Caco-2 (cell line): ENCODE measurements around the gene IGSF21. TPM values are rescaled to one million over a fixed set of nuclear protein-coding genes. Genes with fewer than 3 reads are reported as not detected.

Experiments
- BruUV-seq: library from RNA; stranded (reverse); fragments of 400-500 nt; replicated peaks from 2 replicates; lab custom pipeline; 2021; lab: Mats Ljungman, UMichigan
- CTCF ChIA-PET: fragments of 300-600 bp; sonication (Branson Sonifier 250); formaldehyde crosslinking; loops from one replicate; lab custom pipeline; 2022; ENCODE audit warnings: antibody characterized with exemption; lab: Charles Lee
- POLR2A ChIA-PET: fragments of 300-600 bp; sonication (Branson Sonifier 250); formaldehyde crosslinking; loops from one replicate; lab custom pipeline; 2022; ENCODE audit warnings: antibody characterized with exemption; lab: Charles Lee
- DNase-seq, 2 experiments: peaks; one replicate each; pipeline versions ENCODE4 v3.0.0 to v3.0.0-alpha.2; 2020 to 2022
- H3K27me3 ChIP-seq: replicated peaks from 2 replicates; pipeline ENCODE4 v1.6.0; 2011; ENCODE audit warnings: low read length; ENCODE audit not compliant: control insufficient read depth, insufficient read depth
- H3K36me3 ChIP-seq: 2 replicates; pipeline ENCODE4 v1.5.1; 2011; ENCODE audit warnings: low read length; ENCODE audit not compliant: control insufficient read depth, insufficient read depth
- H3K4me1 ChIP-seq: fragments of 250-450 bp; sonication (Bioruptor Pico); 2 replicates; pipeline ENCODE4 v1.5.1; 2020; ENCODE audit warnings: mild to moderate bottlenecking
- H3K4me3 ChIP-seq: 2 replicates; pipeline ENCODE4 v1.5.1; 2011; ENCODE audit warnings: low read depth, mild to moderate bottlenecking, control low read depth, low read length
- H3K9me3 ChIP-seq: fragments of 250-450 bp; sonication (Bioruptor Pico); 2 replicates; pipeline ENCODE4 v1.5.1; 2020; ENCODE audit warnings: mild to moderate bottlenecking, moderate library complexity
- H3K27ac Mint-ChIP-seq: one replicate; pipeline ENCODE4 v1.8.0; 2022; ENCODE audit warnings: mixed read lengths; ENCODE audit not compliant: unreplicated experiment
- H3K27me3 Mint-ChIP-seq: one replicate; pipeline ENCODE4 v1.8.0; 2022; ENCODE audit warnings: mixed read lengths; ENCODE audit not compliant: insufficient read depth, unreplicated experiment
- H3K36me3 Mint-ChIP-seq: one replicate; pipeline ENCODE4 v1.8.0; 2022; ENCODE audit warnings: mild to moderate bottlenecking, mixed read lengths; ENCODE audit not compliant: insufficient read depth, unreplicated experiment
- H3K4me1 Mint-ChIP-seq: one replicate; pipeline ENCODE4 v1.8.0; 2022; ENCODE audit warnings: low read depth, mixed read lengths; ENCODE audit not compliant: unreplicated experiment
- H3K4me3 Mint-ChIP-seq: one replicate; pipeline ENCODE4 v1.8.0; 2022; ENCODE audit warnings: mild to moderate bottlenecking, moderate library complexity, mixed read lengths; ENCODE audit not compliant: unreplicated experiment
- H3K9me3 Mint-ChIP-seq: one replicate; pipeline ENCODE4 v1.8.0; 2022; ENCODE audit warnings: mixed read lengths; ENCODE audit not compliant: unreplicated experiment
- CTCF ChIP-seq, 2 experiments: fragments of 200-600 bp in 1 of 2; IDR thresholded peaks; 1 replicate in 1 of 2; 2 replicates in 1 of 2; pipeline versions ENCODE4 v1.5.1 to v1.8.0; 2011 to 2022; ENCODE audit warnings: antibody characterized with exemption in 1 of 2, control low read depth in 1 of 2, inconsistent platforms in 1 of 2, low read depth in 1 of 2, low read length in 1 of 2, mild to moderate bottlenecking in 1 of 2, moderate library complexity in 1 of 2; ENCODE audit not compliant: insufficient read depth in 1 of 2, severe bottlenecking in 1 of 2, unreplicated experiment in 1 of 2
- intact Hi-C: fragments of 100-400 bp; cut with micrococcal nuclease; formaldehyde crosslinking; loops from one replicate; pipeline ENCODE4 v1.10.0; 2022; ENCODE audit not compliant: unreplicated experiment
- total RNA-seq: library from RNA; stranded (reverse); gene quantifications from 2 replicates; pipeline ENCODE4 v1.2.3, GENCODE V29; 2022

IGSF21 gene
- total RNA-seq, 1 experiment from 2014 or later, result not detected

- peak; percentile 11 to 48 for DNase-seq
- Histone ChIP-seq H3K27me3 (no peaks in the 10 kb centered on the region), H3K4me3 (no peak overlapping the region), H3K9me3 (peaks cover 4% of the 10 kb centered on the region; the same call in 1 of the 2 replicates), H3K4me1 (no peaks in the 10 kb centered on the region), H3K36me3 (no peaks in the 10 kb centered on the region)
- no peaks in the 10 kb centered on the region for H3K4me1 Mint-ChIP-seq
- no peak overlapping the region for H3K27ac Mint-ChIP-seq
- BruUV-seq, result no TSS peak
- peaks cover 3% of the 10 kb centered on the region for H3K36me3 Mint-ChIP-seq
- TF ChIP-seq CTCF (IDR thresholded peaks at IDR 0.05; ENCODE audit: insufficient read depth in 1 of 2, low read depth in 1 of 2, low read length in 1 of 2, severe bottlenecking in 1 of 2, unreplicated experiment in 1 of 2), result no peak
- ChIA-PET CTCF (no interaction called here), POLR2A (no interaction called here)
- H3K9me3 Mint-ChIP-seq, result peaks cover 14% of the 10 kb centered on the region
- intact Hi-C loops, result no loop called here
- no peaks in the 10 kb centered on the region for H3K27me3 Mint-ChIP-seq
- H3K4me3 Mint-ChIP-seq, result no peak overlapping the region
These were observed 301.2 kb downstream of the IGSF21 start for GRCh38 chr1:18408656-18409370.

- peaks cover 6% of the 10 kb centered on the region for H3K4me1 ChIP-seq
- peaks cover 7% of the 10 kb centered on the region for H3K36me3 Mint-ChIP-seq
- no peaks in the 10 kb centered on the region for H3K27me3 Mint-ChIP-seq
- H3K27me3 ChIP-seq, result no peaks in the 10 kb centered on the region
- peaks cover 23% of the 10 kb centered on the region for H3K9me3 Mint-ChIP-seq
- no peak overlapping the region for H3K27ac Mint-ChIP-seq
- H3K36me3 ChIP-seq, result no peaks in the 10 kb centered on the region
- peaks cover 4% of the 10 kb centered on the region for H3K9me3 ChIP-seq
- H3K4me3 ChIP-seq, result no peak overlapping the region
- intact Hi-C loops, result no loop called here
- H3K4me1 Mint-ChIP-seq, result peaks cover 8% of the 10 kb centered on the region
- DNase-seq, result no peak
- CTCF ChIA-PET, result no interaction called here
- BruUV-seq, result no TSS peak
- no peak for TF ChIP-seq CTCF (IDR thresholded peaks at IDR 0.05; ENCODE audit: insufficient read depth in 1 of 2, low read depth in 1 of 2, low read length in 1 of 2, severe bottlenecking in 1 of 2, unreplicated experiment in 1 of 2)
- POLR2A ChIA-PET, result no interaction called here
- H3K4me3 Mint-ChIP-seq, result no peak overlapping the region
These were observed 302.1 kb downstream of the IGSF21 start for GRCh38 chr1:18409609-18410237.

- H3K4me1 ChIP-seq, result peaks cover 12% of the 10 kb centered on the region
- BruUV-seq, result no TSS peak
- Mint-ChIP-seq H3K36me3 (peaks cover 12% of the 10 kb centered on the region), H3K4me3 (no peak overlapping the region), H3K4me1 (peaks cover 13% of the 10 kb centered on the region), H3K9me3 (peaks cover 30% of the 10 kb centered on the region), H3K27ac (no peak overlapping the region), H3K27me3 (no peaks in the 10 kb centered on the region)
- ChIA-PET CTCF (no interaction called here), POLR2A (no interaction called here)
- intact Hi-C loops, result no loop called here
- H3K27me3 ChIP-seq, result no peaks in the 10 kb centered on the region
- DNase-seq, result no peak
- H3K9me3 ChIP-seq, result peaks cover 8% of the 10 kb centered on the region
- H3K36me3 ChIP-seq, result no peaks in the 10 kb centered on the region
- H3K4me3 ChIP-seq, result no peak overlapping the region
- TF ChIP-seq CTCF (IDR thresholded peaks at IDR 0.05; ENCODE audit: insufficient read depth in 1 of 2, low read depth in 1 of 2, low read length in 1 of 2, severe bottlenecking in 1 of 2, unreplicated experiment in 1 of 2), result no peak
These were observed 302.8 kb downstream of the IGSF21 start for GRCh38 chr1:18410407-18410806.
